ENCODE results near the gene TNFRSF17. TPM values are rescaled to one million over a fixed set of nuclear protein-coding genes. Genes with fewer than 3 reads are reported as not detected.

TNFRSF17 gene
- total and polyA plus RNA-seq, 9 of the 15 experiments (the other 6 are each of a cell fraction or from before 2014, with no cell fraction given), result not detected

GRCh38 chr16:11915644-11916523, 49.1 kb upstream of the TNFRSF17 start, which contains the start of gene GSPT1 (continued):
- peak; percentile 58; the same call in 1 of the 2 replicates for TF ChIP-seq NFIC (IDR thresholded peaks at IDR 0.05)
- TF ChIP-seq PKNOX1 (IDR thresholded peaks at IDR 0.05), result peak; percentile 65
- no peak for TF ChIP-seq MAFG (tag; conservative IDR thresholded peaks at IDR 0.05)
- no peak for TF ChIP-seq ZNF121 (CRISPR knock-in tag; conservative IDR thresholded peaks at IDR 0.05)
- TF ChIP-seq STAT6 (CRISPR knock-in tag; IDR thresholded peaks at IDR 0.05), result 0 out of 2 replicates have a peak, but pooled peaks have one; percentile 22
- no peak for TF ChIP-seq PTBP1 (IDR thresholded peaks at IDR 0.05; ENCODE audit: low read depth, low read length)
- TF ChIP-seq THRB (CRISPR knock-in tag; conservative IDR thresholded peaks at IDR 0.05), result no peak
- peak; percentile 96 for TF ChIP-seq VEZF1 (CRISPR knock-in tag; IDR thresholded peaks at IDR 0.05)
- TF ChIP-seq ETV5 (CRISPR knock-in tag; IDR thresholded peaks at IDR 0.05; ENCODE audit: low read depth), result peak; percentile 96
- TF ChIP-seq RB1 (IDR thresholded peaks at IDR 0.05; ENCODE audit: low read depth), result peak; percentile 66
- TF ChIP-seq HLTF (IDR thresholded peaks at IDR 0.05), result no peak
- peak; percentile 96 for TF ChIP-seq EP400 (IDR thresholded peaks at IDR 0.05)
- no peak for TF ChIP-seq STAT5B (CRISPR knock-in tag; IDR thresholded peaks at IDR 0.05)
- TF ChIP-seq ZNF395 (CRISPR knock-in tag; IDR thresholded peaks at IDR 0.05), result peak; percentile 95
- no peak for TF ChIP-seq ZNF384 (IDR thresholded peaks at IDR 0.05; ENCODE audit: low read depth, low read length)
- TF ChIP-seq RBFOX2 (IDR thresholded peaks at IDR 0.05; ENCODE audit: low read depth, low read length), result peak; percentile 96
- peak; percentile 75; the same call in 1 of the 2 replicates for TF ChIP-seq POLR2AphosphoS5 (IDR thresholded peaks at IDR 0.05; ENCODE audit: control insufficient read depth, insufficient read depth, low read depth, low read length)
- no peak for TF ChIP-seq HEY1 (CRISPR knock-in tag; IDR thresholded peaks at IDR 0.05; ENCODE audit: borderline replicate concordance)
- TF ChIP-seq MCM5 (IDR thresholded peaks at IDR 0.05; ENCODE audit: low read depth), result no peak
- TF ChIP-seq ZNF584 (CRISPR knock-in tag; IDR thresholded peaks at IDR 0.05; ENCODE audit: low read depth), result peak; percentile 73; the same call in 1 of the 2 replicates

Data from K562 (cell line).